GM12801 (cell line): ENCODE measurements around the gene GRIN3B.

ENCODE experiments used
- TF ChIP-seq, protein P1 (sequence below): IDR thresholded peaks from one replicate; pipeline ENCODE4 v1.5.1; 2011; ENCODE audit warnings: control low read depth; ENCODE audit not compliant: insufficient read length; ENCODE audit errors: extremely low read depth

GRIN3B gene

DNA sequence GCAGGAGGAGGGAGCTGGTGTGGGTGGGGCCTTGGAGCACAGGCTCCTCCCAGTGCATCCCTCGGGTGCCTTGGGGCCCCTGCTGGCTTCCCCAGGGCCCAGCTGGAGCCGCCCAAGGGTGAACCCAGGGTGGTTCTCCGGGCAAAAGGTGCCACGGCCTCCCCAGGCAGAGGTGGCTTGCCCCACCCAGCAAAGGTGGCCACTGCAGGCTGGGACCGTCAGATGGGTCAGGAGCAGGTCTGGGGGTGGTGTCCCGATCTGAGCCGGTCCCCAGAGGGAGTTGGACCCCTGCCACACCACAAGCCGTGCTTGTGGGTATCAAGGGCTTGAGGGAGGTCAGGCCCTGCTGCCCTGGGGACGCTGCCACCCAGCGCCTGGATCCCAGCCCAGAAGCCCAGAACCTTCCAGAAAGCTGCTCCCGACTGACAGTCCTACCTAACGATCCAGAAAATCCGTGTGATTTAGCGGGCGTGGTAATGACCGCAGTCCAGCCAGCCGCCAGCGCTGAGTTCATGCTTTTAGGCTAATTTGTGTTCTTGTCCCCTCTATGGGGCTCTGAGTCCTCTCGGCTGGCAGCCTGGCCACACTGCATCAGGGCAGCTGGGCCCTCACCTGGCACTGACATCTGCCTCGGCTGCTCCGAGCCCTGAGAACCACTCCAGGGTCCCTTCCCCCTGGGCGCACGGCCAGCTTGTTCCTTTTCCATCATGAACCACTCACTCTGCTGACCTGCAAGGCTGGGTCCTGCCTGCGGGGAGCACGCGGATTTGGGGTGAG lies 5.0 kb upstream of the GRIN3B start:
- TF ChIP-seq, protein P1, sequence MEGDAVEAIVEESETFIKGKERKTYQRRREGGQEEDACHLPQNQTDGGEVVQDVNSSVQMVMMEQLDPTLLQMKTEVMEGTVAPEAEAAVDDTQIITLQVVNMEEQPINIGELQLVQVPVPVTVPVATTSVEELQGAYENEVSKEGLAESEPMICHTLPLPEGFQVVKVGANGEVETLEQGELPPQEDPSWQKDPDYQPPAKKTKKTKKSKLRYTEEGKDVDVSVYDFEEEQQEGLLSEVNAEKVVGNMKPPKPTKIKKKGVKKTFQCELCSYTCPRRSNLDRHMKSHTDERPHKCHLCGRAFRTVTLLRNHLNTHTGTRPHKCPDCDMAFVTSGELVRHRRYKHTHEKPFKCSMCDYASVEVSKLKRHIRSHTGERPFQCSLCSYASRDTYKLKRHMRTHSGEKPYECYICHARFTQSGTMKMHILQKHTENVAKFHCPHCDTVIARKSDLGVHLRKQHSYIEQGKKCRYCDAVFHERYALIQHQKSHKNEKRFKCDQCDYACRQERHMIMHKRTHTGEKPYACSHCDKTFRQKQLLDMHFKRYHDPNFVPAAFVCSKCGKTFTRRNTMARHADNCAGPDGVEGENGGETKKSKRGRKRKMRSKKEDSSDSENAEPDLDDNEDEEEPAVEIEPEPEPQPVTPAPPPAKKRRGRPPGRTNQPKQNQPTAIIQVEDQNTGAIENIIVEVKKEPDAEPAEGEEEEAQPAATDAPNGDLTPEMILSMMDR = no peak

DNA sequence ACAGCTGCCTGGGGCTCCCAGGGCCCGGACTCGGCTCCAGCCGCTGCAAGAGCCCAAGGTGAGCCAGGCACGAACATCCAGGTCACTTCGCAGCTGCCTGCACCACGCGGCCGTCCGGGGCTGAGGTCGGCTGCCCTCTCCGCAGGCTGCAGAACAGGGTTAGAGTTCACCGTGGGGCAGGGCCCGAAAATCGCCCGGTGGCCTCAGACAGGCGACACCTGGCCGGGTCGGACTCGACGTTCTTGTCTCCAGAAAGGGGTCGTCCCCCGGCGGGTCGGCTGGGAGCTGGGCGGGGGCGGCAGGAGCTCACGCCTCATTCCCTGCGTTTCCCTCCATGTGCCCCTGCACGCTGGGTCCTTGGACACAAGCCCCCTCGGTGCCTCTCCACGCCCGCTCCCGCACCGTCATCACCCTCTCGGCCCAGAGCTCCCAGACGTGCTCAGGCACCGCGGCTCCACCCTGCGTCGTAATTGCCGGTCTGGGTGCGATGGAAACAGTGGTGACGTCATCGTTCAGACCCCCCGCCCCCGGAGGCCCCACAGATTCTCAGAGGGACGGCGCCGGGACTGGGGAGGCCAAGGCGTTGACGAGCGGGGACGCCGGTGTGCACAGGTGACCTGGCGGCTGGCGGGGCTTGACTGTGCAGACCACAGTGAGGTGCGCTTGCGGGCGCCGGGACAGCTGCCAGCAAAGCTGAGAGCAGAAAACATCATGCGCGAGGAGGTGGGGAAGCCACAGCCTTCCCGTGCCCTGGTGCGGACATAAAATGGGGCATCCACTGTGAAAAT lies 4.0 kb upstream of the GRIN3B start:
- TF ChIP-seq, protein P1 = no peak

DNA sequence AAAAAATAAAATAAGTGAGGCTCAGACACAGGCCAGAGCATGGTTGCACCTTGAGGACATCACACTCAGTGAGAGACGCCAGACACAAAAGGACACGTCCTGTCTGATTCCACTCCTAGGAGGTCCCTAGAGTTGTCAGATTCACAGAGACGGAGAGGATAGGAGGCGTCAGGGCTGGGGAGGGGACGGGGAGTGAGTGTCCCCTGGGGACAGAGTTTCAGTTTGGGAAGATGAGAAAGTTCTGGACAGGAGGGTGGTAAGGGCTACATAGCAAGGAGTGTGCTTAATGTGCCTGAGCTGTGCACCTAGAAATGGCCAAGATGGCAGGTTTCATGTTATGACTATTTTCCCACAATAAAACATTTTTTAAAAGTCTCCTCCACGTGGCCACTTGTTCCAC lies 2.2 kb upstream of the GRIN3B start:
- TF ChIP-seq, protein P1 = no peak

DNA sequence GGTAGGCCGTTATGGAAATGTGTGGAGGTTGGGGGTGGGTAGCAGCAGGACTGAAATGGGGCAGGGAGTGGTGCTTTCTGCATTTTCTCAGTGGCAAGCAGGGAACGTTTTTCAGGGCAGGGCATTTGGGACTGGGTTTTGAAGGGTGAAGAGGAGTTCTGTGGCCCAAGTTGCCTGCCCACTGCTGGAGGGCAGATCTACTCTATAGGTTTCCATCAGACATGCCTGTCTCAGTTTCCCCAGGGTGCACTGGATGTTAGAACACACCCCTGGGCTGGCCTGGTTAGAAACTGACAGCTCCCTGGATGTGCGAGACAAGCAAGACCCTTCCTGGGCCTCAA lies 870 bp upstream of the GRIN3B start:
- TF ChIP-seq, protein P1 = no peak

GRCh38 chr19:1000591-1001537 lies 645 bp downstream of the GRIN3B start:
- TF ChIP-seq, protein P1 = no peak

GRCh38 chr19:1001538-1002166 lies 1.4 kb downstream of the GRIN3B start:
- TF ChIP-seq, protein P1 = no peak
